Gastroesophageal sphincter (tissue), 4 donors: Measurements from ENCODE around the gene ACKR3. TPM values are rescaled to one million over a fixed set of nuclear protein-coding genes. Genes with fewer than 3 reads are reported as not detected.

Source experiments
- ATAC-seq: fragments of 150-250 bp; one replicate; pipeline ENCODE4 v1.9.1; 2016; ENCODE audit warnings: mild to moderate bottlenecking, moderate library complexity
- H3K27ac ChIP-seq, 4 donors: fragments of 200-600 bp; sonication (generic) in 3 of 4; 1 replicate in 3 of 4; 2 replicates in 1 of 4; pipeline ENCODE4 v1.5.1; 2016 to 2019
- H3K27me3 ChIP-seq: fragments of 200-600 bp; sonication (generic); one replicate; pipeline ENCODE4 v1.5.1; 2019
- H3K36me3 ChIP-seq, 2 donors: fragments of 200-600 bp; sonication (generic); one replicate each; pipeline ENCODE4 v1.5.1; 2019; ENCODE audit warnings: control low read depth in 1 of 2
- H3K4me1 ChIP-seq, 3 donors: fragments of 200-600 bp; sonication (generic); 1 replicate in 2 of 3; 2 replicates in 1 of 3; pipeline ENCODE4 v1.5.1; 2016 to 2019; ENCODE audit warnings: control low read depth in 2 of 3
- H3K4me3 ChIP-seq, 2 donors: fragments of 200-600 bp; sonication (generic); one replicate each; pipeline ENCODE4 v1.5.1; 2019; ENCODE audit warnings: mild to moderate bottlenecking in 1 of 2, moderate library complexity in 1 of 2
- H3K9me3 ChIP-seq, 3 donors: fragments of 200-600 bp; sonication (generic); one replicate each; pipeline ENCODE4 v1.5.1; 2017 to 2019; ENCODE audit warnings: control low read depth in 2 of 3
- EP300 ChIP-seq: sonication (generic); formaldehyde crosslinking; IDR thresholded peaks from one replicate; pipeline ENCODE4 v1.6.1; 2017; ENCODE audit warnings: antibody characterized with exemption, mild to moderate bottlenecking
- POLR2A ChIP-seq, 2 donors: fragments of 450-650 bp; IDR thresholded peaks; one replicate each; pipeline ENCODE4 v1.6.1; 2017; ENCODE audit warnings: antibody characterized with exemption in 2 of 2, mild to moderate bottlenecking in 2 of 2, moderate library complexity in 1 of 2
- POLR2AphosphoS5 ChIP-seq: sonication (generic); formaldehyde crosslinking; IDR thresholded peaks from one replicate; pipeline ENCODE4 v1.6.1; 2017; ENCODE audit warnings: antibody characterized with exemption
- WGBS, 2 donors: methylation state at CpG; one replicate each; pipeline ENCODE4 v1.1.5; 2018; ENCODE audit warnings: low coverage in 1 of 2; 5-methylcytosine and 5-hydroxymethylcytosine counted together
- total RNA-seq, 4 donors: library from RNA; depleted of rRNA; stranded (reverse); fragments of >200 nt; gene quantifications; one replicate each; pipeline ENCODE4 v1.1.0, GENCODE V29; 2016
- TF ChIP-seq, protein P1 (sequence below), 4 experiments: fragments of 200-600 bp in 2 of 4; fragments of 450-650 bp in 2 of 4; sonication (generic) in 1 of 4; IDR thresholded peaks; one replicate each; pipeline ENCODE4 v1.5.1; 2017 to 2019; ENCODE audit warnings: antibody characterized with exemption in 4 of 4, mild to moderate bottlenecking in 2 of 4, moderate library complexity in 2 of 4

ACKR3 gene
- total RNA-seq, 4 donors from 2014 or later = 21.0 to 68.5 (median 42.5) TPM

DNA sequence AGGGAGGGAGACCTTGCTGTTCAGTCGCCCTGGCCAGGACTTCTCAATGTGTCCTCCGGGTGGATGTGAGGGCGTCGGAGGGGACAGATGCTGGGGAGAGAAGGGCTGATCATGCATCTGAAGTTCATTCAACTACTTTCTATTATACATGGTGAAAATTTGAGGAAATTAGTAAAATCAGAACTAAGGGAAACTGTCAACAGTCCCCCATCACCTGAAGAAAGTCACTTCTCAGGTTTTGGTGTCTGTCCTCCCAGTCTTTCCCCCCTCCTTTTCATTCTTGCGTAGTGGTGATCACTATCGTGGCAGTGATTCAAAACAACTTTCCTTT lies 17.4 kb upstream of the ACKR3 start:
- TF ChIP-seq EP300 = no peak
- no peak for TF ChIP-seq POLR2AphosphoS5
- no peak for TF ChIP-seq POLR2A (IDR thresholded peaks at IDR 0.05)
- TF ChIP-seq, protein P1, sequence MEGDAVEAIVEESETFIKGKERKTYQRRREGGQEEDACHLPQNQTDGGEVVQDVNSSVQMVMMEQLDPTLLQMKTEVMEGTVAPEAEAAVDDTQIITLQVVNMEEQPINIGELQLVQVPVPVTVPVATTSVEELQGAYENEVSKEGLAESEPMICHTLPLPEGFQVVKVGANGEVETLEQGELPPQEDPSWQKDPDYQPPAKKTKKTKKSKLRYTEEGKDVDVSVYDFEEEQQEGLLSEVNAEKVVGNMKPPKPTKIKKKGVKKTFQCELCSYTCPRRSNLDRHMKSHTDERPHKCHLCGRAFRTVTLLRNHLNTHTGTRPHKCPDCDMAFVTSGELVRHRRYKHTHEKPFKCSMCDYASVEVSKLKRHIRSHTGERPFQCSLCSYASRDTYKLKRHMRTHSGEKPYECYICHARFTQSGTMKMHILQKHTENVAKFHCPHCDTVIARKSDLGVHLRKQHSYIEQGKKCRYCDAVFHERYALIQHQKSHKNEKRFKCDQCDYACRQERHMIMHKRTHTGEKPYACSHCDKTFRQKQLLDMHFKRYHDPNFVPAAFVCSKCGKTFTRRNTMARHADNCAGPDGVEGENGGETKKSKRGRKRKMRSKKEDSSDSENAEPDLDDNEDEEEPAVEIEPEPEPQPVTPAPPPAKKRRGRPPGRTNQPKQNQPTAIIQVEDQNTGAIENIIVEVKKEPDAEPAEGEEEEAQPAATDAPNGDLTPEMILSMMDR (IDR thresholded peaks at IDR 0.05) = no peak
- H3K4me3 ChIP-seq = no peak overlapping the region
- 75 to 87% methylated on average over 5 to 6 of the region's 6 CpGs for WGBS, 2 donors
- H3K36me3 ChIP-seq = no peaks in the 10 kb centered on the region
- no peak overlapping the region for H3K27ac ChIP-seq
- H3K9me3 ChIP-seq = peaks cover 0 to 16% (median 0%) of the 10 kb centered on the region in 3 donors
- no peak for ATAC-seq
- no peaks in the 10 kb centered on the region for H3K4me1 ChIP-seq
- peaks cover 8% of the 10 kb centered on the region for H3K27me3 ChIP-seq

DNA sequence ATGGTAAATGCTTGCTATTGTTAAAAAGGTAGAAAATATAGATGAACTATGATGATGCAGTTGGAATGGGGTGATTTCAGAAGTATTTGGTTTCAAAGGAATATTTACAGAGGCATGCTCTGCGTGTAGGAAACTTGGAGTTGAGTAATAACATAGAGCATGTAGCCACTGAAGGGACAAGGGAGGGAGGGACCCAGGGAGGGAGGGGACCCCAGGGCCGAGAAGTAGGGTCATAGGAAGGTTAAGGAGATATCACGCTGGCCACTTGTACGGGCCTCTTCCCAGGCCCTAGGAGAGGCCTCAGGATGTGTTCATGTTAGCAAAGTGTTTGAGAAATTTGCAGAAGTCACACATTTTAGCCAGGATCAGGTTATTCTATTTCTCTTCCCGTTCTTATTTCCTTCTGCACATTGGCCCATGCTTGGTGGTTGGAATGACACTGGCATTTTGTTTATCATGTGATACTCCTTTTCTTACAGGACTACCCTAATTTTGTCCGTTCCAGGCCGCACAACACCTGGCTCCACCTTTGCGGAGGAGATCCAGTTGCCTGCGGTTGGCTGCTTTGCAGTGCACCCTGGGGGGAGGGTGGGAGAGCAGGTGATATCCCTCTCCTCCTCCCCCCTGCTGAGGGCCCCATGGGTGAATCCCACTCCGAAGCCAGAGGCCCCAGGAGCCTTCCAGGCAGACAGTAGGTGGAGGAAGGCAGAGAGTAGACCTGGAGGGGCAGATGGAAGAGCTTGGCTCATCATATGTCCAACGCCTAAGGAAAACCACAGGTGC lies 16.9 kb upstream of the ACKR3 start:
- TF ChIP-seq POLR2AphosphoS5 (no peak), EP300 (no peak), POLR2A (IDR thresholded peaks at IDR 0.05) (no peak)
- TF ChIP-seq, protein P1 (IDR thresholded peaks at IDR 0.05) = no peak
- 70 to 92% methylated on average over 6 to 8 of the region's 11 CpGs for WGBS, 2 donors
- Histone ChIP-seq H3K27ac (no peak overlapping the region), H3K9me3 (peaks cover 0 to 10% (median 0%) of the 10 kb centered on the region in 3 donors), H3K27me3 (peaks cover 8% of the 10 kb centered on the region), H3K4me1 (no peaks in the 10 kb centered on the region), H3K36me3 (no peaks in the 10 kb centered on the region), H3K4me3 (no peak overlapping the region)
- no peak for ATAC-seq

DNA sequence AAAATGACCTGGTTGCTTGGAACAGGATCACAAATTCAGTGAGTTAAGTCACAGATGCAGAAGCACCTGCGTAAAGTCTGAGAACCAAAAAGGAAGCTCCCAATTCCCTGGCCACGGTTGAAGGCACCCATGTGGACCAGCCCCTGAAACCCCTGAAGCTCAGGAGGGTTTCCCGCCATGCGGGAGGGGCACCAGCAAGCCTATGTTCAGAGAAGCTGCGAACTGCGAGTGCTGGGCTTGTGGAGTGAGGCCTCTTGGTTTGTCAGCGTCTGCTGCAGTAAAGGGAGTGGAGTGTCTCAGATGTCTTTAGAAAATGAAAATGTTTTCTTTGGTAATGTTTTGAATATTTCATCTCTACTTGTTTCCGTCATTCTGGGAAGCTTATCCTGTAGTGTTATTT lies 16.1 kb upstream of the ACKR3 start:
- Histone ChIP-seq H3K27me3 (peaks cover 8% of the 10 kb centered on the region), H3K36me3 (no peaks in the 10 kb centered on the region), H3K4me3 (no peak overlapping the region), H3K9me3 (peaks cover 0 to 10% (median 0%) of the 10 kb centered on the region in 3 donors), H3K4me1 (no peaks in the 10 kb centered on the region), H3K27ac (no peak overlapping the region)
- no peak for TF ChIP-seq POLR2A (IDR thresholded peaks at IDR 0.05)
- TF ChIP-seq, protein P1 (IDR thresholded peaks at IDR 0.05) = no peak
- no peak for TF ChIP-seq POLR2AphosphoS5
- no peak for TF ChIP-seq EP300
- WGBS, 2 donors = 93 to 97% methylated on average over 3 to 8 of the region's 8 CpGs
- ATAC-seq = no peak

DNA sequence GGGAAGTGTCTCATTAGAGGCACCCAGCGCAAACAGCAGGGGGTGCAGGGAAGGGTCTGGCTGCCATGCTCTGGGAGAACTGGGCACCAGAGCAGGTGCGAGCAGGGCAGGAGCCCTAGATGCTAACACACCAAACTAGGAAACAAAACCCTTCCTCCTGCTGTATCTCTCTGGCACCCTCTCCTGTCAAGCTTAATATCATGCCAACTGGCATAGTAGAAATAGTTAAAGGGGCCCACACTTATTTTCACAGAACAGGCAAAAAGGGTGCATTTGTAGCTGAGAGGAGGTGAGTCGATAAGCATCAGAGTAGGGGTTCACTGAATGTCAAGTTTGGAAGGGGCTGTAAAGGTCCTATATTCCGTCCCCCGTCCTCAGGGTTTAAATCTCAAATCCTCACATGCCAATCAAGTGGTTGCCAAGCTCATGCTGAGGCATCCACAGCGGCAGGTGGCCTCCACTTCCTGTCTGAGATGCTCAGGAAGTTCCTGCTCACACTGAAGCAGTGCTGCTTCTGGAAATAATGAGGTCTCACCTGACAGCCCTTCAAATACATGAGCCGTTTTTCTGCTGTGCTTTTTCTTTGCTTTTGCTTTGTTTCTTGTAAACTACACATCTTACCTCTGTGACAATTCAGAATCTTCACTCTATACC lies 14.9 kb upstream of the ACKR3 start:
- Histone ChIP-seq H3K27ac (no peak overlapping the region), H3K27me3 (peaks cover 8% of the 10 kb centered on the region), H3K36me3 (no peaks in the 10 kb centered on the region), H3K4me3 (no peak overlapping the region), H3K9me3 (peaks cover 0 to 10% (median 0%) of the 10 kb centered on the region in 3 donors), H3K4me1 (no peaks in the 10 kb centered on the region)
- 88 to 89% methylated on average over 2 to 7 of the region's 7 CpGs for WGBS, 2 donors
- TF ChIP-seq POLR2AphosphoS5 (no peak), EP300 (no peak), POLR2A (IDR thresholded peaks at IDR 0.05) (no peak)
- TF ChIP-seq, protein P1 (IDR thresholded peaks at IDR 0.05) = no peak
- no peak for ATAC-seq
